Endothelial cell (in vitro differentiated cells): ENCODE results near the gene PSTK. TPM values are rescaled to one million over a fixed set of nuclear protein-coding genes. Genes with fewer than 3 reads are reported as not detected.

Source experiments
- DNase-seq: peaks from one replicate; pipeline ENCODE4 v3.0.0; 2021; ENCODE audit warnings: low spot score
- H3K27ac Mint-ChIP-seq: one replicate; pipeline ENCODE4 v1.8.0; 2021; ENCODE audit warnings: mixed read lengths, inconsistent platforms; ENCODE audit not compliant: unreplicated experiment
- H3K27me3 Mint-ChIP-seq: one replicate; pipeline ENCODE4 v1.8.0; 2021; ENCODE audit warnings: mild to moderate bottlenecking, moderate library complexity, mixed read lengths, inconsistent platforms; ENCODE audit not compliant: unreplicated experiment
- H3K36me3 Mint-ChIP-seq: one replicate; pipeline ENCODE4 v1.8.0; 2021; ENCODE audit warnings: mild to moderate bottlenecking, low read depth, mixed read lengths, inconsistent platforms; ENCODE audit not compliant: unreplicated experiment
- H3K4me1 Mint-ChIP-seq: one replicate; pipeline ENCODE4 v1.8.0; 2021; ENCODE audit warnings: mild to moderate bottlenecking, mixed read lengths, inconsistent platforms; ENCODE audit not compliant: unreplicated experiment
- H3K4me3 Mint-ChIP-seq: one replicate; pipeline ENCODE4 v1.8.0; 2021; ENCODE audit warnings: mild to moderate bottlenecking, mixed read lengths, inconsistent platforms; ENCODE audit not compliant: unreplicated experiment
- H3K9me3 Mint-ChIP-seq: one replicate; pipeline ENCODE4 v1.8.0; 2021; ENCODE audit warnings: mixed read lengths, inconsistent platforms; ENCODE audit not compliant: unreplicated experiment
- CTCF ChIP-seq: fragments of 200-600 bp; sonication (generic); IDR thresholded peaks from one replicate; pipeline ENCODE4 v1.5.0; 2021; ENCODE audit warnings: antibody characterized with exemption; ENCODE audit not compliant: unreplicated experiment
- long read RNA-seq: library from polyadenylated mRNA; unstranded; transcript quantifications from one replicate; pipeline ENCODE4 v2.0.0, GENCODE V29; 2020; ENCODE audit not compliant: unreplicated experiment
- total RNA-seq: library from RNA; stranded (reverse); fragmentation: NEBNext Ultra II Directional; extraction: Animal tissue kit (Norgen Biotek cat#: 25700); gene quantifications from one replicate; pipeline ENCODE4 v1.2.1, GENCODE V29; 2021; ENCODE audit not compliant: unreplicated experiment

Gene PSTK
- 5.2 TPM for total RNA-seq
- long read RNA-seq, partial matches to known transcripts, result 0 of 6 reads
- long read RNA-seq, other reads (novel, unspliced or antisense), result 2 of 6 reads

GRCh38 chr10:122980209-122981065 is at the start of gene PSTK:
Gene PSTK, plus strand, starts transcription at chr10:122980401. Its CDS starts 79 bp downstream, at chr10:122980480.
- Mint-ChIP-seq H3K4me1 (peaks cover 7% of the 10 kb centered on the region), H3K27me3 (peaks cover 4% of the 10 kb centered on the region), H3K9me3 (no peaks in the 10 kb centered on the region), H3K27ac (peak within 1 kb of the TSS; percentile 85), H3K4me3 (peak within 1 kb of the TSS; percentile 89), H3K36me3 (peaks cover 3% of the 10 kb centered on the region)
- peak; percentile 96 for TF ChIP-seq CTCF
- peak; percentile 89 for DNase-seq

GRCh38 chr10:122931088-122931906 is 48.9 kb upstream of the PSTK start:
- Mint-ChIP-seq H3K4me3 (no peak overlapping the region), H3K9me3 (no peaks in the 10 kb centered on the region), H3K36me3 (no peaks in the 10 kb centered on the region), H3K27ac (no peak overlapping the region), H3K4me1 (peaks cover 4% of the 10 kb centered on the region), H3K27me3 (no peaks in the 10 kb centered on the region)
- no peak for DNase-seq
- TF ChIP-seq CTCF, result no peak

GRCh38 chr10:122939133-122939855 is 40.9 kb upstream of the PSTK start:
- no peaks in the 10 kb centered on the region for H3K9me3 Mint-ChIP-seq
- TF ChIP-seq CTCF, result no peak
- H3K27ac Mint-ChIP-seq, result no peak overlapping the region
- H3K4me3 Mint-ChIP-seq, result no peak overlapping the region
- DNase-seq, result no peak
- H3K27me3 Mint-ChIP-seq, result no peaks in the 10 kb centered on the region
- no peaks in the 10 kb centered on the region for H3K4me1 Mint-ChIP-seq
- H3K36me3 Mint-ChIP-seq, result peaks cover 4% of the 10 kb centered on the region

GRCh38 chr10:122939856-122940543 is 40.2 kb upstream of the PSTK start:
- H3K27ac Mint-ChIP-seq, result no peak overlapping the region
- H3K4me3 Mint-ChIP-seq, result no peak overlapping the region
- no peaks in the 10 kb centered on the region for H3K9me3 Mint-ChIP-seq
- no peaks in the 10 kb centered on the region for H3K27me3 Mint-ChIP-seq
- DNase-seq, result no peak
- no peaks in the 10 kb centered on the region for H3K4me1 Mint-ChIP-seq
- H3K36me3 Mint-ChIP-seq, result peaks cover 4% of the 10 kb centered on the region
- TF ChIP-seq CTCF, result no peak
